Measurements from ENCODE around the gene CBFA2T2.
"Not testable (repeated sequence)": the region's sequence is repeated elsewhere in the genome, so short reads cannot be mapped to it uniquely, and the experiment has no call there.

Gene CBFA2T2

GRCh38 chr20:33470457-33470856 lies 19.4 kb upstream of the CBFA2T2 start:
- in situ Hi-C loops (cut with MboI; ENCODE audit: low sequenced_read_pairs), result no loop called here

- in situ Hi-C loops (cut with MboI; ENCODE audit: low sequenced_read_pairs), result no loop called here
Observed at GRCh38 chr20:33470866-33471265, 19.0 kb upstream of the CBFA2T2 start.

- in situ Hi-C loops (cut with MboI; ENCODE audit: low sequenced_read_pairs), result no loop called here
Observed at GRCh38 chr20:33472868-33473435, 16.9 kb upstream of the CBFA2T2 start.

DNA sequence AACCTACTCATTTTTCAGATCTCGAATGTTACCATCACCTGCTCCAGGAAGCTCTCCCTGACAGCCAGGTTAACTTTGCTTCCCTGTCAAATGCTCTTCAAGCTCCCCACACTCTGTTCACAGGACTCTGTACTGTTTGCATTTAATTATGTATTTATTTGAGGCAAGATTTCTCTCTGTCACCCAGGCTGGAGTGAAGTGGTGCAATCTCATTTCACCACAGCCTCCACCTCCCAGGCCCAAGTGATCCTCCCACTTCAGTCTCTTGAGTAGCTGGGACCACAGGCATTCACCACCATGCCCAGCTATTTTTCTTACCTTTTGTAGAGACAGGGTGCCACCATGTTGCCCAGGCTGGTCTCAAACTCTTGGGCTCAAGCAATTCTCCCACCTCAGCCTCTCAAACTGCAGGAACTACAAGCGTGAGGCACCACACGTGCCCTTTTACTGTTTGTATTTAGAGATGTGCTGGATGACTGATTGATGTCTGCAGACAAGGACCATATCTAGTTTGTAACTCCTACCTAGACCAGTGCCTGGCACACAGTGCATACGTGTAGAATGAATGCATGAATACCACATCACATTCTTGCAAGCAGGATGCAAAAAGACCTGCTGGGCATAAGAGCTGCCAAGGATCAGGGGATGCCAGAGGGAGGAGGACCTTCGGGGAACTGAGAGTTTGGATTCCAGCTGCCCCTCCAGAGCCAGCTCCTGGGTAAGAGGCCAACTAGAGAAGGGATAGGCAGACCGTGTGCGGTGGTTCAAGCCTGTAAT lies 15.6 kb upstream of the CBFA2T2 start:
- in situ Hi-C loops (cut with MboI; ENCODE audit: low sequenced_read_pairs), result no loop called here

DNA sequence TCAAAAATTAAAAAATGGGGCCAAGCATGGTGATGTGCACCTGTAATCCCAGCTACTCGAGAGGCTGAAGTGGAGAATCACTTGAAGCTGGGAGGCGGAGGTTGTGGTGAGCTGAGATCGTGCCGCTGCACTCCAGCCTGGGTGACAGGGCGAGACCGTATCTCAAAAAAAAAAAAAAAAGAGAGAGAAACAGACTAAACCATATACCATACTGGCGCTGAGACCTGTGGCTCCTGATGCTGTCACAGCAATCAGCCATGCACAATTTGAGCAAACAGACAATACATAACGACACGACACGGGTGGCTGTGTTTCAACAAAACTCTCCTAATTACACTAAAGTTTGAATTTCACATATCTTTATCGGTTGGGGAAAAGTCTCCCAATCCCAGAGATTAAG lies 14.9 kb upstream of the CBFA2T2 start:
- in situ Hi-C loops (cut with MboI; ENCODE audit: low sequenced_read_pairs), result no loop called here

- in situ Hi-C loops (cut with MboI; ENCODE audit: low sequenced_read_pairs), result no loop called here
Observed at GRCh38 chr20:33475381-33476152, 14.3 kb upstream of the CBFA2T2 start.

DNA sequence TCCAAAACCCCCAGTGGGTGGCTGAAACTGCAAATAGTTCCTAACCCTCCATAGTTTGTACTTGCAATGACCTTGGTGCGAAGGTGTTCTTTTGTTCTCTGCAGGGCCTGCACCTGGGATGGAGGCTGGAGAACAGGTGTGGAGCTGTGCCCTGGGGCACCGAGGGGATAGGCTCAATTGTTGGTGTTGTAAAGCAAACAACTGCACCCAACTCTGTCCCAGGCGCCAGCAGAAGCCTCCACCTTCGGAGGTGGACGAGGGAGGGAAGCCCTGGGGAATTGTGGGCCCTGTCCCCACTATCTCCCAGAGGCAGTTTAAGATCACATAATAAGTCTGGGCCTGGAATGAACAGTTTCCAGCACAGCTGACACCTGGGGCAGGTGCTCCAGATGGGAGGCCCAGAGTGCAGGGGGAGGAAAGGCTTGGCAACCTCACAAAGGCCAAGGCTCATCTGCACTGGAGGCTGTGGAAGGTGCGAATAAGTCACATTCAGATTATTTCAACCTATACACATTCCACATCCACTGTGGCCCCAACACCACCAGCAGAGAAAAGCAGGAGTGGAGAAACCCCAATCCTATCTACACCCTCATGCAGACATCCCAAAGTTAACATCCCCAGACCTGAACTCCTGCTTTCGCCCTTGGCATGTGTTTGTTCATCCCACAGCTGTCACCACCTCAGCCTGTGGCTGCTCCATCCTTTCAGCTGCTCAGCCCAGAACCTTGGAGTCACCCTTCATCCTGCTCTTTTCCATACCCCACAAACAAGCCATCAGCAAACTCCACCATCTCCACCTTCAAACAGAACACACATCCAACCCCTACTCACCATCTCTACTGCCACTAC lies 12.3 kb upstream of the CBFA2T2 start:
- in situ Hi-C loops (cut with MboI; ENCODE audit: low sequenced_read_pairs), result no loop called here

DNA sequence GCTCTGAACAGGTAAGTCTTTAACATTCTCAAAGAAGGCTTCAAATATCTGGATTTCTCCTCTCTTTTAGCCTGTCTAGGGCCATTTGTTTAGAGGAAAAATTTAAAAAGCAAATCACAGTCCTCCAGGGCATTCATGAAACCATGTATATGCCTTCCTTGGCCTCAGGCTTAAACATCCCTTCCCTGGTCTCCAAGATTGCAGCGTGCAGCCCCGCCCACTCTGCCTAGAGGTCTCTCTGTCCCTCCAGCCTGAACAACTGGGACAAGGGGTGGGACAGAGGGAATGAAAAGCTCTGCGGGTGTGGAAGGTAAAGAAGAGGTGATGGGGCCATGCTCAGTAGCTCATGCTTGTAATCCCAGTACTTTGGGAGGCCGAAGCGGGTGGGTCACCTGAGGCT lies 9.8 kb upstream of the CBFA2T2 start:
- in situ Hi-C loops (cut with MboI; ENCODE audit: low sequenced_read_pairs), result no loop called here

DNA sequence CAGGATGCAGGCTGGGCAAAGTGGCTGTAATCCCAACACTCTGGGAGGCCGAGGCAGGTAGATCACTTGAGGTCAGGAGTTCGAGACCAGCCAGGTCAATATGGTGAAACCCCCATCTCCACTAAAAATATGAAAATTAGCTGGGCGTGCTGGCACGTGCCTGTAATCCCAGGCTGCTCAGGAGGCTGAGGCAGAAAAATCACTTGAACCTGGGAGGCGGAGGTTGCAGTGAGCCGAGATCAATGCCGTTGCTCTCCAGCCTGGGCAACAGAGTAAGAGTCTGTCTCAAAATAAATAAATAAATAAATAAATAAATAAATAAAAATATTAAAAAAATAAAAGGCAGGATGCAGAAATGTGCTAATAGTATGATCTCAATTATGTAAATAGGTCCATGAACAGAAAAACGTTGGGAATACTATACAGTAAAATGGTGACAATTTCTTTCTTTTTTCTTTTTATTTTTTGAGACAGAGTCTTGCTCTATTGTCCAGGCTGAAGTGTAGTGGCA lies 8.4 kb upstream of the CBFA2T2 start:
- in situ Hi-C loops (cut with MboI; ENCODE audit: low sequenced_read_pairs), result no loop called here

GRCh38 chr20:33482581-33482980 lies 7.3 kb upstream of the CBFA2T2 start:
- in situ Hi-C loops (cut with MboI; ENCODE audit: low sequenced_read_pairs), result no loop called here

- in situ Hi-C loops (cut with MboI; ENCODE audit: low sequenced_read_pairs), result not testable (repeated sequence)
Observed at GRCh38 chr20:33483186-33483585, 6.7 kb upstream of the CBFA2T2 start.

DNA sequence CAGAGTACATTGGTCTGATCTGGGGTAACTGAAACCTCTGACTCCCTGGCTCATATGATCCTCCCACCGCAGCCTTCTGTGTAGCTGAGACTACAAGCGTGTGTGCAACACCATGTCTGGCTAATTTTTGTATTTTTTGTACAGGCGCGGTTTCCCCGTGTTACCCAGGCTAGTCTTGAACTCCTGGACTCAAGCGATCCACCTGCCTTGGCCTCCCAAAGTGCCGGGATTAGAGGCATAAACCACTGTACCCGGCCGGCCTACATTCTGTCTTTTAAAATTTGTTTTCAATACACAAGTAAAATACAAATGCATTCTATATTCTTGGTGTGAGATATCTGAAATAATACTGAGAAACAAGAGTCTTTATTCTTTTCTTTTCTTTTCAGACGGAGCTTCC lies 1.7 kb upstream of the CBFA2T2 start:
- in situ Hi-C loops (cut with MboI; ENCODE audit: low sequenced_read_pairs), result no loop called here

GRCh38 chr20:33488661-33489494 lies 1.0 kb upstream of the CBFA2T2 start:
- in situ Hi-C loops (cut with MboI; ENCODE audit: low sequenced_read_pairs), result not testable (repeated sequence)

- in situ Hi-C loops (cut with MboI; ENCODE audit: low sequenced_read_pairs), result no loop called here
Observed at GRCh38 chr20:33489495-33490022, 337 bp upstream of the CBFA2T2 start.

GRCh38 chr20:33490934-33491656 lies 1.2 kb downstream of the CBFA2T2 start:
- in situ Hi-C loops (cut with MboI; ENCODE audit: low sequenced_read_pairs), result no loop called here

- in situ Hi-C loops (cut with MboI; ENCODE audit: low sequenced_read_pairs), result no loop called here
Observed at GRCh38 chr20:33493076-33493766, 3.3 kb downstream of the CBFA2T2 start.

DNA sequence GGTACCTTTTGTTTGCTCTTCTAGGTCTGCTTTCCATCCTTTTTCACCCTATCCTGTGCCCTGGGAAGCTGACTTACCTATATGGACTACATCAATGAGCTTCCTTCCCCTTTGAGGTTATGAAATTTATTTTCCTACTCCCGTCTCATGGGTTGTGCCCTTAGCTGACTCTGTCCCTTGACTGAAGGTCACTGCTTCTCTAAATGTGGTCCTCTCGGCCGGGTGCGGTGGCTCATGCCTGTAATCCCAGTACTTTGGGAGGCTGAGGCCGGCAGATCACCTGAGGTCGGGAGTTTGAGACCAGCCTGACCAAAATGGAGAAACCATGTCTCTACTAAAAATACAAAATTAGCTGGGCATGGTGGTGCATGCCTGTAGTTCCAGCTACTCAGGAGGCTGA lies 6.9 kb downstream of the CBFA2T2 start:
- in situ Hi-C loops (cut with MboI; ENCODE audit: low sequenced_read_pairs), result not testable (repeated sequence)

GRCh38 chr20:33499355-33499754 lies 9.5 kb downstream of the CBFA2T2 start:
- in situ Hi-C loops (cut with MboI; ENCODE audit: low sequenced_read_pairs), result no loop called here

All from HL-60/S4 treated with retinoic acid at 250 ng/mL for 4 days and 3 days (cell line).